HepG2 (cell line): Measurements from ENCODE around the gene SLC13A1. TPM values are rescaled to one million over a fixed set of nuclear protein-coding genes. Genes with fewer than 3 reads are reported as not detected.

ENCODE experiments used
- ATAC-seq: fragments of 200-7000 bp; cut with Tn5 transposase; 3 replicates; pipeline ENCODE4 v1.9.1; 2020; ENCODE audit warnings: mild to moderate bottlenecking, moderate library complexity
- BruUV-seq: library from RNA; stranded (reverse); fragments of 400-500 nt; replicated peaks from 2 replicates; lab custom pipeline; 2021; lab: Mats Ljungman, UMichigan
- CTCF ChIA-PET: fragments of 300-600 bp; formaldehyde crosslinking; extraction: SDS; loops from one replicate; lab custom pipeline; 2021; ENCODE audit warnings: low total read pairs, inconsistent platforms, low intra/inter-chr PET ratio; lab: Yijun Ruan, JAX
- POLR2A ChIA-PET: fragments of 350-600 bp; sonication (Branson Sonifier 250); formaldehyde crosslinking; loops from one replicate; lab custom pipeline; 2020; ENCODE audit warnings: antibody characterized with exemption, inconsistent platforms; lab: Yijun Ruan, JAX
- DNase-seq: peaks from one replicate; pipeline ENCODE4 v3.0.0-alpha.2; 2015; ENCODE audit warnings: low spot score
- FAIRE-seq: peaks from 3 replicates; lab custom pipeline; 2011; peaks lifted over from hg19 to GRCh38; lab: Jason Lieb, UNC
- H2AFZ ChIP-seq: one replicate; pipeline ENCODE4 v1.6.1; 2011; ENCODE audit warnings: low read length, inconsistent platforms
- H3K27ac ChIP-seq: fragments of 300-600 bp; 3 replicates; pipeline ENCODE4 v1.8.0; 2011; ENCODE audit warnings: mixed run types, mild to moderate bottlenecking, mixed read lengths, low read length, inconsistent platforms; ENCODE audit not compliant: insufficient read depth; ENCODE audit errors: extremely low read length
- H3K27me3 ChIP-seq, 2 experiments: fragments of 200-600 bp in 1 of 2; 2 replicates in 1 of 2; 3 replicates in 1 of 2; pipeline versions ENCODE4 v1.6.0 to v1.8.0; 2011; ENCODE audit warnings: low read length in 2 of 2, mild to moderate bottlenecking in 2 of 2, moderate library complexity in 2 of 2, inconsistent platforms in 1 of 2; ENCODE audit not compliant: insufficient read depth in 2 of 2, control insufficient read depth in 1 of 2
- H3K36me3 ChIP-seq, 2 experiments: fragments of 200-600 bp in 1 of 2; replicated peaks in 1 of 2; 2 replicates in 1 of 2; 3 replicates in 1 of 2; pipeline versions ENCODE4 v1.5.1 to v1.8.0; 2011; ENCODE audit warnings: low read length in 2 of 2, inconsistent platforms in 1 of 2; ENCODE audit not compliant: insufficient read depth in 2 of 2, control insufficient read depth in 1 of 2
- H3K4me1 ChIP-seq: 2 replicates; pipeline ENCODE4 v1.5.1; 2012; ENCODE audit warnings: low read length, inconsistent platforms; ENCODE audit not compliant: insufficient read depth
- H3K4me2 ChIP-seq: 2 replicates; pipeline ENCODE4 v1.6.0; 2011; ENCODE audit warnings: low read depth, low read length, inconsistent platforms
- H3K4me3 ChIP-seq, 3 experiments: fragments of 200-600 bp in 1 of 3; sonication (generic), shearing (Covaris generic) in 1 of 3; replicated peaks in 1 of 3; 2 replicates each; pipeline ENCODE4 v1.5.1; 2011 to 2016; ENCODE audit warnings: low read length in 3 of 3, inconsistent platforms in 2 of 3, low read depth in 2 of 3, mild to moderate bottlenecking in 2 of 3, control low read depth in 1 of 3, mixed read lengths in 1 of 3; ENCODE audit not compliant: insufficient read depth in 1 of 3
- H3K79me2 ChIP-seq: one replicate; pipeline ENCODE4 v1.6.1; 2011; ENCODE audit warnings: low read length, inconsistent platforms; ENCODE audit not compliant: insufficient read depth
- H3K9ac ChIP-seq: 2 replicates; pipeline ENCODE4 v1.6.0; 2011; ENCODE audit warnings: mild to moderate bottlenecking, low read depth, low read length, inconsistent platforms; ENCODE audit not compliant: insufficient read depth
- H3K9me3 ChIP-seq: 2 replicates; pipeline ENCODE4 v1.5.1; 2012; ENCODE audit warnings: mild to moderate bottlenecking, low read length
- H4K20me1 ChIP-seq: 2 replicates; pipeline ENCODE4 v1.6.0; 2011; ENCODE audit warnings: inconsistent platforms, mild to moderate bottlenecking, low read length, moderate library complexity; ENCODE audit not compliant: insufficient read depth
- KDM5B ChIP-seq: sonication (generic); formaldehyde crosslinking; IDR thresholded peaks from 2 replicates; pipeline ENCODE4 v1.4.0; 2020; ENCODE audit warnings: missing genetic modification reagents, mild to moderate bottlenecking, borderline replicate concordance
- LCORL ChIP-seq, 2 experiments: fragments of 450-650 bp in 1 of 2; sonication (generic) in 1 of 2; formaldehyde crosslinking in 1 of 2; IDR thresholded peaks; 2 replicates each; pipeline versions ENCODE4 v1.5.0 to v1.6.1; 2017 to 2020; ENCODE audit warnings: antibody characterized with exemption in 1 of 2, missing genetic modification reagents in 1 of 2
- MBD4 ChIP-seq: IDR thresholded peaks from 2 replicates; pipeline ENCODE4 v1.6.1; 2012; ENCODE audit warnings: low read length, inconsistent platforms, borderline replicate concordance
- NFE2L2 ChIP-seq: fragments of 150-350 bp; IDR thresholded peaks from 2 replicates; pipeline ENCODE4 v1.6.1; 2014; ENCODE audit warnings: low read length
- NFIB ChIP-seq: sonication (generic); formaldehyde crosslinking; IDR thresholded peaks from 2 replicates; pipeline ENCODE4 v1.9.0; 2021; ENCODE audit warnings: missing genetic modification reagents, mild to moderate bottlenecking, borderline replicate concordance
- NFKB2 ChIP-seq: sonication (generic); formaldehyde crosslinking; IDR thresholded peaks from 2 replicates; pipeline ENCODE4 v1.4.0; 2020; ENCODE audit warnings: missing genetic modification reagents, borderline replicate concordance
- SMARCE1 ChIP-seq: fragments of 450-650 bp; IDR thresholded peaks from 2 replicates; pipeline ENCODE4 v1.6.1; 2017; ENCODE audit warnings: borderline replicate concordance
- SP1 ChIP-seq, 2 experiments: fragments of 450-650 bp in 1 of 2; sonication (generic) in 1 of 2; formaldehyde crosslinking in 1 of 2; IDR thresholded peaks; 2 replicates each; pipeline versions ENCODE4 v1.4.0 to v1.6.1; 2016 to 2020; ENCODE audit warnings: missing genetic modification reagents in 1 of 2
- YEATS4 ChIP-seq: sonication (generic); formaldehyde crosslinking; IDR thresholded peaks from 2 replicates; pipeline ENCODE4 v1.4.0; 2020; ENCODE audit warnings: missing genetic modification reagents, borderline replicate concordance
- ZBTB38 ChIP-seq: sonication (generic); formaldehyde crosslinking; IDR thresholded peaks from 2 replicates; pipeline ENCODE4 v1.5.1; 2020; ENCODE audit warnings: mild to moderate bottlenecking, missing genetic modification reagents
- ZBTB49 ChIP-seq: sonication (generic); formaldehyde crosslinking; IDR thresholded peaks from 2 replicates; pipeline ENCODE4 v1.4.0; 2020; ENCODE audit warnings: missing genetic modification reagents, borderline replicate concordance
- ZFAT ChIP-seq: sonication (generic); formaldehyde crosslinking; conservative IDR thresholded peaks from 2 replicates; pipeline ENCODE4 v1.8.1; 2023; ENCODE audit warnings: missing genetic modification reagents, inconsistent platforms
- ZKSCAN1 ChIP-seq: fragments of 150-350 bp; IDR thresholded peaks from 2 replicates; pipeline ENCODE4 v1.6.1; 2014; ENCODE audit warnings: low read length
- ZMAT3 ChIP-seq: sonication (generic); formaldehyde crosslinking; conservative IDR thresholded peaks from 2 replicates; pipeline ENCODE4 v1.7.0; 2021; ENCODE audit warnings: missing genetic modification reagents
- ZNF17 ChIP-seq: sonication (generic); formaldehyde crosslinking; IDR thresholded peaks from 2 replicates; pipeline ENCODE4 v1.5.0; 2020; ENCODE audit warnings: mild to moderate bottlenecking, missing genetic modification reagents
- ZNF326 ChIP-seq: sonication (generic); formaldehyde crosslinking; IDR thresholded peaks from 2 replicates; pipeline ENCODE4 v1.4.0; 2020; ENCODE audit warnings: missing genetic modification reagents, borderline replicate concordance
- ZNF580 ChIP-seq: IDR thresholded peaks from 2 replicates; pipeline ENCODE4 v1.6.1; 2016; ENCODE audit warnings: low read depth, borderline replicate concordance
- ZNF615 ChIP-seq: sonication (generic); formaldehyde crosslinking; IDR thresholded peaks from 2 replicates; pipeline ENCODE4 v1.5.0; 2020; ENCODE audit warnings: mild to moderate bottlenecking, missing genetic modification reagents, borderline replicate concordance
- ZNF761 ChIP-seq: sonication (generic); formaldehyde crosslinking; conservative IDR thresholded peaks from 2 replicates; pipeline ENCODE4 v1.4.0; 2020; ENCODE audit warnings: mild to moderate bottlenecking, missing genetic modification reagents
- in situ Hi-C: cut with HindIII; loops from 2 replicates; pipeline ENCODE4 v1.10.0; 2017; ENCODE audit warnings: low pct_unique_long_range_greater_than_20kb; ENCODE audit not compliant: extremely low pct_ligation_motif_present
- intact Hi-C: fragments of 100-400 bp; cut with micrococcal nuclease; formaldehyde crosslinking; loops from one replicate; pipeline ENCODE4 v1.10.0; 2022; ENCODE audit not compliant: unreplicated experiment
- polyA plus RNA-seq, 8 experiments: library from polyadenylated mRNA; depleted of rRNA in 3 of 8; stranded (reverse) in 7 of 8; unstranded in 1 of 8; fragments of >200 nt; fragmentation: Illumina TruSeq in 4 of 8; extraction: Trizol in 4 of 8; gene quantifications; 2 replicates each; pipeline versions ENCODE4 v1.2.1 to v1.2.3, GENCODE V29; 2011 to 2016; ENCODE audit warnings: low read depth in 4 of 8, missing spikeins in 1 of 8, mixed read lengths in 1 of 8; ENCODE audit not compliant: insufficient read depth in 1 of 8
- total RNA-seq, 5 experiments: library from RNA; depleted of rRNA; stranded (reverse); fragments of >200 nt; fragmentation: Illumina TruSeq; extraction: Trizol; gene quantifications; 2 replicates each; pipeline ENCODE4 v1.2.3, GENCODE V29; 2016; ENCODE audit warnings: low read depth in 1 of 5

SLC13A1 gene
- total and polyA plus RNA-seq, 2 of the 13 experiments (the other 11 are each of a cell fraction or from before 2014, with no cell fraction given): not detected

GRCh38 chr7:123157606-123158005 is 42.2 kb downstream of the SLC13A1 start:
- FAIRE-seq (no peak), ATAC-seq (no peak), DNase-seq (no peak)
- no peak overlapping the region for H3K4me3 ChIP-seq
- no peak overlapping the region for H3K27ac ChIP-seq
- no peaks in the 10 kb centered on the region for H3K79me2 ChIP-seq
- no peak overlapping the region for H3K4me2 ChIP-seq
- no peaks in the 10 kb centered on the region for H3K4me1 ChIP-seq
- H3K27me3 ChIP-seq: no peaks in the 10 kb centered on the region
- ChIA-PET POLR2A (no interaction called here), CTCF (no interaction called here)
- in situ Hi-C loops: loop anchor here (25.0 kb wide), 1 partner anchor 345 kb away; no protein-coding TSS in a partner anchor
- H3K9me3 ChIP-seq: no peaks in the 10 kb centered on the region
- no peak overlapping the region for H2AFZ ChIP-seq
- TF ChIP-seq ZNF17 (CRISPR knock-in tag) (no peak), MBD4 (no peak), SP1 (IDR thresholded peaks at IDR 0.05) (no peak), SP1 (CRISPR knock-in tag; IDR thresholded peaks at IDR 0.05) (no peak), KDM5B (CRISPR knock-in tag) (no peak), YEATS4 (CRISPR knock-in tag) (no peak), ZNF761 (CRISPR knock-in tag) (no peak), ZNF326 (CRISPR knock-in tag) (no peak), ZNF615 (CRISPR knock-in tag) (no peak), ZFAT (CRISPR knock-in tag) (no peak), ZBTB49 (CRISPR knock-in tag) (no peak), LCORL (IDR thresholded peaks at IDR 0.05) (no peak), LCORL (CRISPR knock-in tag; IDR thresholded peaks at IDR 0.05) (no peak), ZMAT3 (no peak), NFKB2 (CRISPR knock-in tag) (no peak), SMARCE1 (no peak), ZKSCAN1 (no peak), ZNF580 (CRISPR knock-in tag) (no peak), ZBTB38 (CRISPR knock-in tag) (no peak), NFE2L2 (no peak), NFIB (CRISPR knock-in tag) (no peak)
- intact Hi-C loops: no loop called here
- BruUV-seq: no TSS peak
- H3K36me3 ChIP-seq: no peaks in the 10 kb centered on the region
- no peaks in the 10 kb centered on the region for H4K20me1 ChIP-seq
- no peak overlapping the region for H3K9ac ChIP-seq
